ENCODE results near the gene ATXN7L1.

- TF ChIP-seq CTCF (IDR thresholded peaks at IDR 0.05) (no peak), EP300 (IDR thresholded peaks at IDR 0.05) (no peak)
Observed at GRCh38 chr7:105673367-105674084, 202.9 kb downstream of the ATXN7L1 start.
